Transverse colon (tissue), 4 donors: ENCODE data around the gene BTN3A1.

Experiments used
- EP300 ChIP-seq: sonication (generic); formaldehyde crosslinking; IDR thresholded peaks from one replicate; pipeline ENCODE4 v1.6.1; 2017; ENCODE audit warnings: antibody characterized with exemption, low read depth
- POLR2A ChIP-seq: fragments of 450-650 bp; IDR thresholded peaks from one replicate; pipeline ENCODE4 v1.6.1; 2016; ENCODE audit warnings: antibody characterized with exemption, mild to moderate bottlenecking, moderate library complexity
- POLR2AphosphoS5 ChIP-seq, 3 donors: sonication (generic); formaldehyde crosslinking; IDR thresholded peaks; one replicate each; pipeline ENCODE4 v1.6.1; 2016; ENCODE audit warnings: antibody characterized with exemption in 3 of 3
- TF ChIP-seq, protein P1 (sequence below), 5 experiments: fragments of 200-600 bp in 3 of 5; fragments of 450-650 bp in 2 of 5; sonication (generic) in 3 of 5; IDR thresholded peaks; 1 replicate in 2 of 5; 2 replicates in 3 of 5; pipeline ENCODE4 v1.5.1; 2016 to 2017; ENCODE audit warnings: antibody characterized with exemption in 5 of 5, inconsistent platforms in 3 of 5, mild to moderate bottlenecking in 2 of 5, moderate library complexity in 1 of 5

DNA sequence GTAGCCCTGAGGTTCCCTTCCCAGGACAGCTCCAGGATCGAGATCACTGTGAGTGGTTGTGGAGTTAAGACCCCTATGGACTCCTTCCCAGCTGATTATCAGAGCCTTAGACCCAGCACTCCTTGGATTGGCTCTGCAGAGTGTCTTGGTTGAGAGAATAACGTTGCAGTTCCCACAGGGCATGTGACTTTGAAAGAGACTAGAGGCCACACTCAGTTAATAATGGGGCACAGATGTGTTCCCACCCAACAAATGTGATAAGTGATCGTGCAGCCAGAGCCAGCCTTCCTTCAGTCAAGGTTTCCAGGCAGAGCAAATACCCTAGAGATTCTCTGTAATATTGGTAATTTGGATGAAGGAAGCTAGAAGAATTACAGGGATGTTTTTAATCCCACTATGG is 24.4 kb upstream of the BTN3A1 start:
- no peak for TF ChIP-seq POLR2A
- TF ChIP-seq, protein P1, sequence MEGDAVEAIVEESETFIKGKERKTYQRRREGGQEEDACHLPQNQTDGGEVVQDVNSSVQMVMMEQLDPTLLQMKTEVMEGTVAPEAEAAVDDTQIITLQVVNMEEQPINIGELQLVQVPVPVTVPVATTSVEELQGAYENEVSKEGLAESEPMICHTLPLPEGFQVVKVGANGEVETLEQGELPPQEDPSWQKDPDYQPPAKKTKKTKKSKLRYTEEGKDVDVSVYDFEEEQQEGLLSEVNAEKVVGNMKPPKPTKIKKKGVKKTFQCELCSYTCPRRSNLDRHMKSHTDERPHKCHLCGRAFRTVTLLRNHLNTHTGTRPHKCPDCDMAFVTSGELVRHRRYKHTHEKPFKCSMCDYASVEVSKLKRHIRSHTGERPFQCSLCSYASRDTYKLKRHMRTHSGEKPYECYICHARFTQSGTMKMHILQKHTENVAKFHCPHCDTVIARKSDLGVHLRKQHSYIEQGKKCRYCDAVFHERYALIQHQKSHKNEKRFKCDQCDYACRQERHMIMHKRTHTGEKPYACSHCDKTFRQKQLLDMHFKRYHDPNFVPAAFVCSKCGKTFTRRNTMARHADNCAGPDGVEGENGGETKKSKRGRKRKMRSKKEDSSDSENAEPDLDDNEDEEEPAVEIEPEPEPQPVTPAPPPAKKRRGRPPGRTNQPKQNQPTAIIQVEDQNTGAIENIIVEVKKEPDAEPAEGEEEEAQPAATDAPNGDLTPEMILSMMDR (IDR thresholded peaks at IDR 0.05): no peak
- no peak for TF ChIP-seq POLR2AphosphoS5 (IDR thresholded peaks at IDR 0.05)
- no peak for TF ChIP-seq EP300
